Stimulated activated CD4-positive, alpha-beta T cell treated with anti-CD3 and anti-CD28 coated beads, Interleukin-12 subunit alpha, Interleukin-12 subunit beta, amount 100 ng/mL, for 48 hours (primary cell): Measurements from ENCODE around the gene ABCA12.

Experiments
- DNase-seq, 3 donors: peaks; one replicate each; pipeline ENCODE4 v3.0.0-alpha.2; 2020; ENCODE audit warnings: low read depth in 2 of 3, low spot score in 1 of 3

ABCA12 gene

DNA sequence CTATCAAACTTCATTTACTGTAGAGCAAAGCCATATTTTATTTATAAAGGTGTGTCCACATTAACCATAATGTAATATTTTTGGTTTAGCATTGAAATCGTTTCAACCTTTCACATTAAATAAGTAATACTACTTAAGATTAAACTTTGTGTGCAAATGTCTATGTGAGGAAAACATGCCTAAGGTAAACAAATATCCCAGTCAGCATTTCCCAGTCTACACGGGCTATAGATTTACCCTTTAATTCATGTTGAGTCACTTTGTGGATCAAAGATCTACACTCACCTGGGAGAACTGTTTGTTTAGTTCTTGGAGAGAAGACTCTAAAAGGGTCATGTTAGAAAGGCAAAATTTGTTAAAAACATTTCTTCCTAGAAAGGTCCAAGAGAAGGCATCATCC lies 89.1 kb downstream of the ABCA12 start:
- no peak for DNase-seq

DNA sequence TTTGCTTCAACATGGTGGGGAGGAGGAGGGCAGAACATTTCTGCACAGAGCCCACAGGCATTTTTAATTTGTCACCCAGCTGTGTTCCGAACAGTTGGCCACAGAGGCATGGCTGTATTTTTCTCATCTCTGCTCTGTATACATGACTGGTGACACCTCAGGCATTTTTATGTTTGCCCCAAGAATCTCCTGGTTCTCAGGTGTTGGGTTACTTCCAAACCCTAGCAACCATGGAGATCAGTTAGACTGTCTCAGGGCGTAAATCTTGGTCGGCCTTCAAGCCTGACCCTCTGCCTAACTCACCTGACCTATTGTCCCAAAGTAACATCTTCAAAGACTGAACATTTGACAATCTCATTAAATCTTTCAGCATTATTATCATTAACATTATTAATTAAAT lies 100.0 kb downstream of the ABCA12 start:
- no peak for DNase-seq

GRCh38 chr2:215036314-215036713 lies 102.1 kb downstream of the ABCA12 start:
- no peak for DNase-seq

GRCh38 chr2:215034154-215034553 lies 104.3 kb downstream of the ABCA12 start:
- no peak for DNase-seq

DNA sequence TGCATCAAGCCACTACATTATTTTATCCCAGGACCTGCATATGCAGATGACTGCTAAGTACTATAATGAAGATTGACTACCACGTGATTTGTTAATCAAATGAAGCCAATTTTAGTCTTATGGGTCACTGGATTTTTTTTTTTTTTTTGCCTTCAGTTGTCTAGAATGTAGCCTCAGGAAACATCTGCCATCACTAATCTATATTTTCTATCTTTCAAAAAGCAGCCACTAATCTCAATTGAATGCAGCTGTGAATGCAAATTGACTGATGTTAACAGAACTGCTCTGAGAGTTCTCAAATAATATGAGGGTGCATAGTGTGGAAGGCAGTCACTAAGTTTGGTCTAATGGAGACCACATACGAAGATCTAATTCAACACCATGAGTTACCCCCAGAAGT lies 106.3 kb downstream of the ABCA12 start:
- no peak for DNase-seq

GRCh38 chr2:215031321-215031720 lies 107.1 kb downstream of the ABCA12 start:
- DNase-seq: no peak

GRCh38 chr2:215029936-215030335 lies 108.5 kb downstream of the ABCA12 start:
- DNase-seq: no peak

DNA sequence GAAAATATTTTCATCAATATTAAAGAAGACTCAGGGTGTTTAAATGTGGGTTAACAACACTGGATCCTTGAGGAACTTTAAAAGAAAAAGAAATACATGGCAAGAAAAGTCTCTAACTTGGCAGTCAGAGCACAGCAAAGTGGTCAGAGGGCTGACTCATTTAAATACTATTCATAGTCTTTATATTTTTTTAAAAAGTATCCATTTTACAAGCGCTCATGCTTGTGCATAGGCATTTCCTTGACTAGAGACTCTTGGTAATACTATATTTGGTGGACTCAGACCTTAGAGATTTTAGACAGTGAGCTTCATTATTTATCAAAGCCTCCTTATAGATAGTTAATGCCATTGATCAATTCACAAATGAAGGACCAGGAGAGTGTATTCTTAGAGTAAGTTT lies 110.2 kb downstream of the ABCA12 start:
- no peak for DNase-seq

DNA sequence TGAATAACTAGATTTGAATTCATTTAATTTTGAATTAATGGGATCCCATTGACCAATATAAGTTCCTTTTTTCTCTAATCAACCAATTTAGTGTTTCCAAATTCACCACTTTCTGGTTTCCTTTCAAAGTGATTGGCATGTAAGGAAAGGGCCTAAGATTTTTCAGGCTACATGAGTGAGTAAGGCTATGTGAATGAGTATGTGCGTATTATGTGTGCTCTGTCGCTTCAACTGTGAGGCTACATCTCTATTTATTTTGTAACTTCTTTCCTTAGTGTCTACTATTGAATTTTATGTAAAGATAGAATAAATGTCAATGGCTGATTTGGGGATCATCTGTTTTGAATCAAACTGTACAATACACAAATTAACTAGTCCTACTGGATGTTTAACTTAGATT lies 110.6 kb downstream of the ABCA12 start:
- DNase-seq: no peak

DNA sequence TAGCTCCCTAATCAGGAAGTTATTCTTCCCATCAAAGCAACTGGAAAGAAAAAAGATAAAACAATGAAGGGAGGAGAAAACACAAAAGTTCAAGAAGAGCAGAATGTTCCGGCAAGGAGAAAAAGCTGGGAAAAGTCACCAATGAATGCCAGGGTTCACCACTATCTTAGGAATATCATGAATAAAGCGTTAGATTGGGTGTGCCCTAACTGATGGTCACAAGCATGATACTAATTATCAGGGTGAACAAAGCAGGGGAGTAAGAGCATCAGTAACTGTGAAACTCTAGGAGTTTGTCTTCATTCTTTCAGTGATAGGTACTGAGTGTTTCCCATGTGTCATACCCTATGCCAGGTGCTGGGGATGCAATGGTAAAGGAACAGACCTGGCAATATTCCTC lies 115.5 kb downstream of the ABCA12 start:
- no peak for DNase-seq

- DNase-seq: no peak
Observed at GRCh38 chr2:215022418-215022817, 116.0 kb downstream of the ABCA12 start.

- DNase-seq: no peak
Observed at GRCh38 chr2:215020283-215020682, 118.1 kb downstream of the ABCA12 start.

DNA sequence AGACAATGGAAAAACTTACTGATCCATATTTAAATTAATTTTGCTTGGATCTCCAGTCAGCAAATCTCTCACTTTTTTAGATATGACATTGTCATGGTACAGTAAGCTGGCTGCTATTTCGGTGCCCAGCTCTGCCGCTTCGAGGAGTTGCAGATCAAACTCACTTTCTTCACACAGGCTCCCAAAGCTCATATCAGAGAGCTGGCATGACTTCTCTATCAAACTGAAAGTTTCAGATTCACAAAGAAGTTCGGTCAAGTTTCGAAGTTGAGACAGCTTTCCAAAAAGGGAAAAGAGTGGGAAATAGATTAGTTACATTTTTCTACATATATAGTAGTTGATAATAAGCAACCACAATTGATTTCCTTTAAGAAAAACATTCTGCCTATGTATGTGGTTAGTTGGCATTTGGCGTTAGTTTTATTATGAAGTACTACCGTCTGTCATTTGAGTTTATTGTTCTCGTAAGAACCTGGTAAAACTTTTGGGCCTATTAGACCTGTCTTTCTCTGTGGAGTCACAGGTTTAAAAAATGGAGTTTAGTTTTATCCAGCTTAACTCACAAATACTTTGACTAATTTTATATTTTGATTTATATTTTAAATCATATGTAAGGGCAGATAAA lies 118.8 kb downstream of the ABCA12 start:
- DNase-seq: no peak

DNA sequence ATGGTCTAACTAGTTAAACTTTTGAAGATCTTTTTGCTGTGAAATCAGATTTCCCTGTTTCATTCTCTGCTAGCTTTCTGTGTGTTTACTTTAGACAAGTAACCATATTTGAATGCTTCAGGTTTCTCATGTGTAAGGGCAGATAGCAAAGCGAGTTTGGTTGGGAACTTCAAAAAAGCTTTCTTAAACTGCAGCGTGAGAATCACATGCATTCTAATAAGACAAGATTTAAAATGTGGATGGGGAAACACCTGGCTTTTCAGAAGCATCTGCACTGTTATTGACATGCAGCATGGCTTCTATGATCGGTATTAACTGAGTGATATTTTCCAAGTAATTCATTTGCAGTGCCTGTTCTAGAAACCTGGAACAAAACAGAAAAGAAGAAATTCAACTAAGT lies 119.3 kb downstream of the ABCA12 start:
- DNase-seq: no peak

DNA sequence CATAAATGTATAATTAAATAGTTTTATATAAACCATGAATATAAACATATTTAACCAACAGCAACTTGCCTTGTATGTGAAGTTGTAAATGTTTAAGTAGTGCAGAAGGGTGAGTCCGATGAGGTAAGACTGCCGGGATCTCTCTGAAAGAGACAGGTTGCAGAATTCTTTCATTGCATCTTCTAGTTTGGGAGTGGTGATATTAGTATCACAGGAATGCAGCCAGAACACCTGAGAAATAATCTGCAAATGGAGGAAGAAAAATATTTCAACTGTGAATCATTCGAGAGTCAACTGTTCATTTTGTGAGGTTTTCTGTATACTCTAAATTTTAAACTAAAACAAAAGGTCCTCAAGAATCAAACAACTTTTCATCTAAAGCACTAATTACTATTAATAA lies 123.0 kb downstream of the ABCA12 start:
- no peak for DNase-seq

DNA sequence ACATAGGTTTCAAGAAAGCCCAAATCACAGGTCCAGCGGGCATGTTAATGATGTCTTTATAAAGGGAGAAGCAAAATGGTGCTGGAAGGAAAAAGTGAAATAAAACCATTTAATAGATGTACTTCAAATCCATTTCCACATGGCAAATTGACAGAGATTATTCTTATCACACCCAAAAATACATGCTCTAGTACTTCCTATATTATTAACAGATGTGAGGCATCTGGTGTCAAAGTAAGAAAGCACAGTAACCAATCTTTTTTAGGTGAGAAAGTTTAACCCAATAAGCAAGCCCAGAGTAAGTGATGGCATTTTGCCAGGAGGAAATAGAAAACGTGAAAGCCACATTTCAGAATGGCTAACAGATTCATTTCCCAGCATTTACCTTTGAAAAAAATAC lies 128.0 kb downstream of the ABCA12 start:
- no peak for DNase-seq

GRCh38 chr2:215003001-215003400 lies 135.4 kb downstream of the ABCA12 start:
- DNase-seq: no peak

DNA sequence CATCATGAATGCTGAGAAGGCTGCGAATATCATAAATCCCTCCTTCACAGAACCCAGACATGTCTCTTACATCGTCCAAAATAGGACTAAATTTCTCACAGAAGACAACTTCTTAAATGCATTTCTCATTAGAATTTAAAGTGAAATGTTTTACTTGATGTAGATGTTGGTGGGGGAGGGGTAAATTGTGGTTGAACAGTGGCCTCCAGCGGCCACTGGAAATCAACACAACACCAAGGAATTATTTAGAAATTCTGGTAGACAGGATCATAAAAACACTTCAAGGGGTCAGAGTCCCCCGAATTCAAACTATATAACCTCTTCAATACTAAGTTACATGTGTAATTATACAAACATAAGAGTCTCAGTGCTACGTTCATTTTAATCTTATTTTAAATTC lies 135.9 kb downstream of the ABCA12 start:
- DNase-seq: no peak

- DNase-seq: no peak
Observed at GRCh38 chr2:215000721-215001120, 137.7 kb downstream of the ABCA12 start.

DNA sequence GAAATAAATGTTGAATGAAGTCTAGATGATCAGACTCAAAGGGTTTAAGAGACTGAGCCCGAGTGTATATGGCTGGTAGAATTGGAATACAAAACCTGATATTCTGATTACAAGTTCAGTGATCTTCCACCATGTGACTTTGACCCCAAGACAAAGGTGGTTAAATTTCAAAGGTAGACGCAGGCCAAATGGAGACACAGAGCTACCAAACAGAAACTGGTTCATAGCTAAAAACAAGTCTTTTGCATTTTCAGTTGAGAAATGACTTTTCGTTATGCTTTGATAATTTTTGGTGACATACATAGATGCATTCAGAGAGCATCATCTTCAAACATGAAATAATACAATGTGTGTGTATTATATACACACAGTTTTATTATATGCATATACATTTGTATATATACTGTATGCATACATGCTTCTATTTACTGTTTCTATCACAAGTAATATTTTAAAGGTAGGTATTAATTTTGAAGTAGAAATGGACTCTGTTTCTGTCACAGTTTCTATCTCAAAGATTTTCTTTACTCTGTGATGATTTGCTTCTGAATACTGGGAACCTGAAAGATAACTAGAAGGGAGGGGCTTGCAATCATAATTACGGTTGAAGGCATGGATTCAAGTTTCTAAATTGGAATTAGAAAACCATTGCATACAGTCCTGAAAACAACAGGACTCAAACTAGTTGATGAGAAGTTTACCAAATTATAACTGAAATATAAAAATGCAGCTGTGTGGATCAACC lies 142.3 kb downstream of the ABCA12 start:
- no peak for DNase-seq

- no peak for DNase-seq
Observed at GRCh38 chr2:214995409-214995808, 143.0 kb downstream of the ABCA12 start.

- DNase-seq: no peak
Observed at GRCh38 chr2:214992911-214993310, 145.5 kb downstream of the ABCA12 start.

DNA sequence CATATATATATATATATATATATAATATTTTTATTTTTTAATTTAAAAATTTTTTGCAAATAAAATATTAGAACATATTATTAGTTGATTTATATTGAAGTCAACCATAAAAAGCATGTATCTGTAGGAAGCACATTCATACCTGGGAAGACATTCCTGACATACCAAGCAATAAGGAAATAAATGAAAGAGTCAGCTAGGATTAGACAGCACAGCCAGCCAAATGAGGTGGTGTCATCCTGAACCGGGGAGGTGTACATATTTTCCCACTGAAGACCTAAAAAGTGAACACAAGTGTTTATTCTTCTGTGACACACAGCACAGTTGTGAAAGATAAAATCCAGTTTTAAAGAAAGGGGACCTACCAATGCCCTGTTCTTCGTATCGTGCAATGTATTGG lies 149.2 kb downstream of the ABCA12 start:
- no peak for DNase-seq
